Measurements from ENCODE around the gene SNX9. TPM values are rescaled to one million over a fixed set of nuclear protein-coding genes. Genes with fewer than 3 reads are reported as not detected.

The SNX9 gene
- total and polyA plus RNA-seq, 2 of the 8 experiments (the other 6 are each of a cell fraction or from before 2014, with no cell fraction given), result 11.8 to 23.2 TPM

DNA sequence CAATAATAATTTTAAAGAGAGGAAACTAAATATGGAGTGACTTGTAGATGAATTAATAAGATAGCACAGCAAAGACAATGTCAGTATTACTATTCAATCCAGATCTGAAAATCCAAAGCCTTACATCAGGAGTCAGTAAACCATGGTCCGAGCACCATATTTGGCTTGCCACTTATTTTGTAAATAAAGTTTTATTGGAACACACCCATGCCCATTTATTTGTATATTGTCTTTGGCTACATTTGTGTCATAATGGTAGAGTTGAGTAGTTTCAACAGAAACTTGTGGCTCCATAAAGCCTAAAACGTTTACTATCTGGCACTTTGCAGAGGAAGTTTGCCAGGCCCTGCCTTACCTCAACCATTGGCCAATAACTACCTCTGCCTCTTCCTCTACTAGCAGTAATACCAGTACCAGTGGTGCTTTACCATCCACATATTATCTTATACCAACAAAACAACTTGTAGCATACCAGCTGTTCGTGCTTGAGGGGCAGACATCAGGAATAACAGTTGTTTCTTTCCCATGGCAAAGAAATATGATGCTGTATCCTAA is 106.8 kb downstream of the SNX9 start:
- no peak overlapping the region for H3K4ac ChIP-seq (replicated peaks; ENCODE audit: insufficient read length, low read depth, low read length)
- CTCF ChIA-PET (ENCODE audit: partially characterized antibody), result interaction anchor here (0.7 kb wide), 1 partner anchor 10 kb away, joined by 3 read pairs; no protein-coding TSS in a partner anchor

More for the DNA sequence above, 106.8 kb downstream of the SNX9 start:
- Histone ChIP-seq H4K91ac (replicated peaks; ENCODE audit: insufficient read length, low read length) (no peak overlapping the region), H4K5ac (ENCODE audit: insufficient read length, low read depth, low read length) (no peak overlapping the region), H3K23ac (ENCODE audit: insufficient read length) (no peak overlapping the region), H2BK20ac (ENCODE audit: low read length) (no peak overlapping the region), H3K4me3 (ENCODE audit: extremely low read depth in 1 of 4, insufficient read depth in 2 of 4, low read depth in 3 of 4, low read length in 4 of 4) (no peak overlapping the region), H3K9me3 (ENCODE audit: insufficient read depth in 2 of 2, low read depth in 1 of 2, low read length in 1 of 2) (no peaks in the 10 kb centered on the region), H2BK5ac (ENCODE audit: low read depth, low read length) (no peak overlapping the region), H3K18ac (ENCODE audit: extremely low read depth, low read length) (no peak overlapping the region), H4K8ac (ENCODE audit: extremely low read depth, insufficient read depth, low read length) (no peak overlapping the region), H2BK12ac (ENCODE audit: low read depth, low read length) (no peak overlapping the region), H2BK120ac (replicated peaks; ENCODE audit: low read depth, low read length) (no peak overlapping the region), H3K4me1 (replicated peaks in 1 of 4; ENCODE audit: control insufficient read depth in 3 of 4, insufficient read depth in 4 of 4, low read length in 3 of 4) (peaks cover 0 to 8% (median 3%) of the 10 kb centered on the region in 4 experiments; a peak in 3 of 7 replicates), H3K79me1 (ENCODE audit: low read depth, low read length) (no peaks in the 10 kb centered on the region), H3K9ac (replicated peaks in 1 of 4; ENCODE audit: extremely low read depth in 1 of 4, low read depth in 3 of 4, low read length in 3 of 4) (no peak overlapping the region), H3K27ac (ENCODE audit: low read depth, low read length) (no peak overlapping the region), H3K56ac (replicated peaks; ENCODE audit: insufficient read length, low read depth, low read length) (no peak overlapping the region), H3K27me3 (replicated peaks in 1 of 4; ENCODE audit: control insufficient read depth in 3 of 4, extremely low read depth in 1 of 4, insufficient read depth in 3 of 4, low read length in 3 of 4) (no peaks in the 10 kb centered on the region), H3K36me3 (ENCODE audit: control insufficient read depth in 2 of 4, insufficient read depth in 4 of 4, low read length in 3 of 4) (peaks cover 0 to 48% (median 24%) of the 10 kb centered on the region in 4 experiments; a peak in 6 of 8 replicates), H3K14ac (ENCODE audit: insufficient read length) (no peak overlapping the region), H2BK15ac (ENCODE audit: low read length) (no peak overlapping the region), H3K4me2 (ENCODE audit: insufficient read depth in 1 of 2, low read depth in 2 of 2, low read length in 2 of 2) (no peak overlapping the region), H4K20me1 (replicated peaks in 1 of 2; ENCODE audit: control insufficient read depth in 1 of 2, insufficient read depth in 2 of 2, low read length in 2 of 2) (no peaks in the 10 kb centered on the region), H2AK5ac (ENCODE audit: low read depth, low read length) (no peak overlapping the region), H2AFZ (ENCODE audit: low read length) (no peak overlapping the region), H3K23me2 (ENCODE audit: low read depth, low read length) (no peaks in the 10 kb centered on the region), H3K79me2 (ENCODE audit: control insufficient read depth in 1 of 2, insufficient read depth in 2 of 2, low read length in 2 of 2) (no peaks in the 10 kb centered on the region)
- TF ChIP-seq CEBPB (IDR thresholded peaks at IDR 0.05; ENCODE audit: low read depth, low read length), result no peak
- no peak for TF ChIP-seq RXRA (IDR thresholded peaks at IDR 0.05; ENCODE audit: insufficient read depth, low read depth, low read length)
- TF ChIP-seq KDM4A (IDR thresholded peaks at IDR 0.05; ENCODE audit: low read depth, low read length, severe bottlenecking), result no peak
- TF ChIP-seq RAD21 (IDR thresholded peaks at IDR 0.05 in 1 of 2, conservative IDR thresholded peaks at IDR 0.05 in 1 of 2; ENCODE audit: low read depth in 2 of 2, low read length in 2 of 2), result no peak
- no peak for TF ChIP-seq POLR2AphosphoS5 (IDR thresholded peaks at IDR 0.05; ENCODE audit: low read depth, low read length)
- no peak for TF ChIP-seq HDAC6 (IDR thresholded peaks at IDR 0.05; ENCODE audit: low read depth, low read length)
- TF ChIP-seq RBBP5 (IDR thresholded peaks at IDR 0.05; ENCODE audit: borderline replicate concordance, low read depth, low read length), result no peak
- TF ChIP-seq NRF1 (IDR thresholded peaks at IDR 0.05; ENCODE audit: low read depth, low read length), result no peak
- no peak for TF ChIP-seq TAF7 (optimal IDR thresholded peaks at IDR 0.05; ENCODE audit: borderline replicate concordance, low read depth, low read length)
- no peak for DNase-seq (ENCODE audit: low read depth in 1 of 2, low spot score in 2 of 2)
- POLR2A ChIA-PET (ENCODE audit: partially characterized antibody), result no interaction called here
- no peak for FAIRE-seq
- WGBS, 2 experiments (ENCODE audit: extremely low coverage in 1 of 2, insufficient coverage in 1 of 2, insufficient read length in 1 of 2, insufficient replicate concordance in 2 of 2, low coverage in 1 of 2, low lambda C conversion rate in 2 of 2, missing lambda C conversion rate in 1 of 2), result 89% methylated on average over 3 of the region's 3 CpGs; no CpG with 5 or more reads in 1 of the 2 experiments

All from H1 (cell line).